Measurements from ENCODE around the gene SCN4A. TPM values are rescaled to one million over a fixed set of nuclear protein-coding genes. Genes with fewer than 3 reads are reported as not detected.

SCN4A gene
- total and polyA plus RNA-seq, 2 experiments from 2014 or later = 0.07 TPM; not detected in 1

GRCh38 chr17:63939401-63939800 is 33.3 kb downstream of the SCN4A start:
- Histone ChIP-seq H3K27ac (no peak overlapping the region), H3K4me3 (no peak overlapping the region), H3K4me1 (ENCODE audit: insufficient read depth) (no peaks in the 10 kb centered on the region), H3K9me3 (ENCODE audit: low read depth) (no peaks in the 10 kb centered on the region), H3K27me3 (no peaks in the 10 kb centered on the region), H3K36me3 (replicated peaks; ENCODE audit: insufficient read depth, low read depth) (no peaks in the 10 kb centered on the region), H4K20me1 (ENCODE audit: insufficient read depth, poor library complexity, severe bottlenecking) (no peaks in the 10 kb centered on the region), H3K9me2 (replicated peaks; ENCODE audit: insufficient read depth) (no peaks in the 10 kb centered on the region), H2AFZ (no peak overlapping the region), H3K4me2 (no peak overlapping the region), H3K79me2 (no peaks in the 10 kb centered on the region)
- no peak for DNase-seq (ENCODE audit: low spot score)
- TF ChIP-seq EZH2 (IDR thresholded peaks at IDR 0.05; ENCODE audit: borderline replicate concordance) (no peak), CTCF (IDR thresholded peaks at IDR 0.05; ENCODE audit: poor library complexity) (no peak), EZH2phosphoT487 (IDR thresholded peaks at IDR 0.05; ENCODE audit: low read depth, severe bottlenecking, unreplicated experiment) (no peak)
- 88% methylated on average over 9 of the region's 9 CpGs for WGBS (ENCODE audit: low lambda C conversion rate, missing lambda C conversion rate)

GRCh38 chr17:63937920-63938319 is 34.8 kb downstream of the SCN4A start:
- H2AFZ ChIP-seq = no peak overlapping the region
- H3K4me1 ChIP-seq (ENCODE audit: insufficient read depth) = no peaks in the 10 kb centered on the region
- no peaks in the 10 kb centered on the region for H3K36me3 ChIP-seq (replicated peaks; ENCODE audit: insufficient read depth, low read depth)
- no peak overlapping the region for H3K27ac ChIP-seq
- no peak overlapping the region for H3K4me3 ChIP-seq
- no peaks in the 10 kb centered on the region for H3K9me2 ChIP-seq (replicated peaks; ENCODE audit: insufficient read depth)
- no peak for DNase-seq (ENCODE audit: low spot score)
- TF ChIP-seq CTCF (IDR thresholded peaks at IDR 0.05; ENCODE audit: poor library complexity) (no peak), EZH2 (IDR thresholded peaks at IDR 0.05; ENCODE audit: borderline replicate concordance) (no peak), EZH2phosphoT487 (IDR thresholded peaks at IDR 0.05; ENCODE audit: low read depth, severe bottlenecking, unreplicated experiment) (no peak)
- H3K9me3 ChIP-seq (ENCODE audit: low read depth) = no peaks in the 10 kb centered on the region
- 95% methylated on average over 4 of the region's 4 CpGs for WGBS (ENCODE audit: low lambda C conversion rate, missing lambda C conversion rate)
- H4K20me1 ChIP-seq (ENCODE audit: insufficient read depth, poor library complexity, severe bottlenecking) = no peaks in the 10 kb centered on the region
- no peaks in the 10 kb centered on the region for H3K27me3 ChIP-seq
- H3K4me2 ChIP-seq = no peak overlapping the region
- no peaks in the 10 kb centered on the region for H3K79me2 ChIP-seq

- H3K9me3 ChIP-seq (ENCODE audit: low read depth) = no peaks in the 10 kb centered on the region
- H3K9me2 ChIP-seq (replicated peaks; ENCODE audit: insufficient read depth) = no peaks in the 10 kb centered on the region
- H2AFZ ChIP-seq = no peak overlapping the region
- no peaks in the 10 kb centered on the region for H3K36me3 ChIP-seq (replicated peaks; ENCODE audit: insufficient read depth, low read depth)
- no peak overlapping the region for H3K27ac ChIP-seq
- H3K79me2 ChIP-seq = no peaks in the 10 kb centered on the region
- no peak overlapping the region for H3K4me2 ChIP-seq
- no peak overlapping the region for H3K4me3 ChIP-seq
- 83% methylated on average over 6 of the region's 6 CpGs for WGBS (ENCODE audit: low lambda C conversion rate, missing lambda C conversion rate)
- H3K27me3 ChIP-seq = no peaks in the 10 kb centered on the region
- no peak for DNase-seq (ENCODE audit: low spot score)
- no peaks in the 10 kb centered on the region for H4K20me1 ChIP-seq (ENCODE audit: insufficient read depth, poor library complexity, severe bottlenecking)
- TF ChIP-seq EZH2phosphoT487 (IDR thresholded peaks at IDR 0.05; ENCODE audit: low read depth, severe bottlenecking, unreplicated experiment) = no peak
- no peak for TF ChIP-seq EZH2 (IDR thresholded peaks at IDR 0.05; ENCODE audit: borderline replicate concordance)
- no peak for TF ChIP-seq CTCF (IDR thresholded peaks at IDR 0.05; ENCODE audit: poor library complexity)
- no peaks in the 10 kb centered on the region for H3K4me1 ChIP-seq (ENCODE audit: insufficient read depth)
Measured at GRCh38 chr17:63937319-63937718, 35.4 kb downstream of the SCN4A start.
